Testis (tissue), 3 donors: Measurements from ENCODE around the gene PPP2R5B. TPM values are rescaled to one million over a fixed set of nuclear protein-coding genes. Genes with fewer than 3 reads are reported as not detected.

Experiments used
- DNase-seq: peaks from one replicate; pipeline ENCODE4 v3.0.0-alpha.2; 2019
- H3K27ac ChIP-seq, 2 donors: fragments of 200-600 bp; sonication (generic); one replicate each; pipeline ENCODE4 v1.5.1; 2019
- H3K27me3 ChIP-seq: fragments of 200-600 bp; sonication (generic); one replicate; pipeline ENCODE4 v1.5.1; 2019
- H3K36me3 ChIP-seq: fragments of 200-600 bp; sonication (generic); one replicate; pipeline ENCODE4 v1.5.1; 2017; ENCODE audit warnings: low read depth; ENCODE audit errors: missing control alignments
- H3K4me1 ChIP-seq: fragments of 200-600 bp; sonication (generic); one replicate; pipeline ENCODE4 v1.5.1; 2019
- H3K4me3 ChIP-seq, 2 donors: fragments of 200-600 bp; sonication (generic); one replicate each; pipeline ENCODE4 v1.5.1; 2017 to 2019
- H3K9me3 ChIP-seq: fragments of 200-600 bp; sonication (generic); one replicate; pipeline ENCODE4 v1.5.1; 2017
- POLR2A ChIP-seq: fragments of 450-650 bp; IDR thresholded peaks from one replicate; pipeline ENCODE4 v1.6.1; 2017; ENCODE audit warnings: antibody characterized with exemption, mild to moderate bottlenecking, moderate library complexity
- WGBS, 2 donors: methylation state at CpG; one replicate each; pipeline ENCODE4 v1.1.5; 2018; 5-methylcytosine and 5-hydroxymethylcytosine counted together
- intact Hi-C: fragments of 100-400 bp; cut with DNase I; formaldehyde crosslinking; loops from one replicate; pipeline ENCODE4 v1.15.1; 2023; ENCODE audit warnings: low total_unique reads
- polyA plus RNA-seq: library from polyadenylated mRNA; stranded (reverse); fragments of 350-450 nt; fragmentation: Illumina TruSeq; extraction: RNeasy Lipid Tissue Mini Kit (QIAGEN cat#74804); gene quantifications from one replicate; pipeline ENCODE4 v1.2.3, GENCODE V29; 2014; ENCODE audit warnings: low read depth, low replicate concordance; ENCODE audit not compliant: insufficient read depth
- total RNA-seq, 2 donors: library from RNA; depleted of rRNA; stranded (reverse); fragments of >200 nt; gene quantifications; one replicate each; pipeline ENCODE4 v1.2.3, GENCODE V29; 2016
- TF ChIP-seq, protein P1 (sequence below), 3 experiments: fragments of 450-650 bp in 2 of 3; fragments of 200-600 bp in 1 of 3; sonication (generic) in 1 of 3; IDR thresholded peaks; one replicate each; pipeline ENCODE4 v1.5.1; 2016 to 2019; ENCODE audit warnings: antibody characterized with exemption in 3 of 3, mild to moderate bottlenecking in 2 of 3, moderate library complexity in 1 of 3

PPP2R5B gene
- total and polyA plus RNA-seq, 3 donors from 2014 or later: 9.9 to 26.2 (median 19.4) TPM

DNA sequence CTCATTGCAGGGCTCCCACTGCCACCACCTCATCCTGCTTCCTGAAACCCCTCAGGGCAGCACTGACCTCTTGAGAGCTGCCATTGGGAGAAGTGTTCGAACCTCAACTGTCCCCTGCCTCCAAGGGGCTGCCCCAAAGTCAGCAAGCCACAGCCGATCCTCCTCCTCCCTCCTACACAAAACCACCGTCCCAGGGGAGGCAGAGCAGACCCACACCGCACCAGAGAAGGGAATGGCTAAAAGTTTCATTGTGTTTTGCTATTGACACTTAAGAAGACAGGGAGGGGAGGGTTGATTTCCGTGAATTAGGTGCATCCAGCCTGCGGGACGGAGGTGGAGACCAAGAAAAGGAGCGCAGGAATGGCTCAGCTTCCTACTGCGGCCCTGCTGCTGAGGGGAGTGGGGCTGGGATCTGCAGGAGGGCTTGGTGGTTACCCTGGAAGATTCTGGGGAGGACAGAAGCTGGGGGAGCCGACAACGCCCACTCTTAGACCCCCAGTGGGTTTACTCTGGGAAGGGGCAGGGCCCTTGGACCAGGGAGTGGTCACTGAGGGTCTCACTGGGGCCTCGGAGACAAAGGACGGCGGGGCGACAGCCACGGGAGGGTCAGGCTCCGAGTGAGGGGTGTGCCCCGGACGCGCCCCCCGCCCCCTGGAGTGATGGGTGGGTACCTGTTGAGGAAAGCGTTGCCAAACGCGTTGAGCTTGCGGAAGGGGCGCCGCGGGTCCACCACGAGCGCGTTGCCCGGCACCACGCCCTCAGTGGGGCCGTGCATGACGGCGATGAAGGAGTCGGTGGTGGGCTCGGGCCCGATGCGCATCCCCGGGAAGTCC lies 46.9 kb upstream of the PPP2R5B start:
- TF ChIP-seq POLR2A: no peak
- TF ChIP-seq, protein P1, sequence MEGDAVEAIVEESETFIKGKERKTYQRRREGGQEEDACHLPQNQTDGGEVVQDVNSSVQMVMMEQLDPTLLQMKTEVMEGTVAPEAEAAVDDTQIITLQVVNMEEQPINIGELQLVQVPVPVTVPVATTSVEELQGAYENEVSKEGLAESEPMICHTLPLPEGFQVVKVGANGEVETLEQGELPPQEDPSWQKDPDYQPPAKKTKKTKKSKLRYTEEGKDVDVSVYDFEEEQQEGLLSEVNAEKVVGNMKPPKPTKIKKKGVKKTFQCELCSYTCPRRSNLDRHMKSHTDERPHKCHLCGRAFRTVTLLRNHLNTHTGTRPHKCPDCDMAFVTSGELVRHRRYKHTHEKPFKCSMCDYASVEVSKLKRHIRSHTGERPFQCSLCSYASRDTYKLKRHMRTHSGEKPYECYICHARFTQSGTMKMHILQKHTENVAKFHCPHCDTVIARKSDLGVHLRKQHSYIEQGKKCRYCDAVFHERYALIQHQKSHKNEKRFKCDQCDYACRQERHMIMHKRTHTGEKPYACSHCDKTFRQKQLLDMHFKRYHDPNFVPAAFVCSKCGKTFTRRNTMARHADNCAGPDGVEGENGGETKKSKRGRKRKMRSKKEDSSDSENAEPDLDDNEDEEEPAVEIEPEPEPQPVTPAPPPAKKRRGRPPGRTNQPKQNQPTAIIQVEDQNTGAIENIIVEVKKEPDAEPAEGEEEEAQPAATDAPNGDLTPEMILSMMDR (IDR thresholded peaks at IDR 0.05): no peak
- 0 to 1% methylated on average over 16 to 32 of the region's 41 CpGs for WGBS, 2 donors
- Histone ChIP-seq H3K27ac (peak overlapping the region; percentile 64 to 75), H3K36me3 (no peaks in the 10 kb centered on the region), H3K9me3 (no peaks in the 10 kb centered on the region), H3K4me3 (peak overlapping the region; percentile 84 to 91), H3K27me3 (no peaks in the 10 kb centered on the region), H3K4me1 (peaks cover 43% of the 10 kb centered on the region)
- no peak for DNase-seq
- intact Hi-C loops: no loop called here

DNA sequence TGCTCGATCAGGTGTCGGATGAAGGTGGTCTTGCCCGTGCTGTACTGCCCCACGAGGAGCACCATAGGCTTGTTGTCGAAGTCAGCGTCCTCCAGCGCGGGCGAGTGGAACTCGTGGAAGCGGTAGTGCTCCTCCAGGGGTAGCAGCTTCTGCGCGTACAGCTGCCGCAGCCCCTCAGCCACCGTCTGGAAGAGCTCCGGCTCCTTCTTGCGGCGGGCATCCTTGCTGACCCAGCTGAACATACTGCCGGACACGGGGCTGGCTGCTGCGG lies 46.3 kb upstream of the PPP2R5B start:
- 0% methylated on average over 11 to 21 of the region's 21 CpGs for WGBS, 2 donors
- intact Hi-C loops: no loop called here
- H3K4me1 ChIP-seq: peaks cover 43% of the 10 kb centered on the region
- no peaks in the 10 kb centered on the region for H3K27me3 ChIP-seq
- H3K9me3 ChIP-seq: no peaks in the 10 kb centered on the region
- peak overlapping the region; percentile 84 to 91 for H3K4me3 ChIP-seq
- no peak for TF ChIP-seq POLR2A
- TF ChIP-seq, protein P1 (IDR thresholded peaks at IDR 0.05): no peak
- peak overlapping the region; percentile 64 to 75 for H3K27ac ChIP-seq
- H3K36me3 ChIP-seq: no peaks in the 10 kb centered on the region
- DNase-seq: no peak

DNA sequence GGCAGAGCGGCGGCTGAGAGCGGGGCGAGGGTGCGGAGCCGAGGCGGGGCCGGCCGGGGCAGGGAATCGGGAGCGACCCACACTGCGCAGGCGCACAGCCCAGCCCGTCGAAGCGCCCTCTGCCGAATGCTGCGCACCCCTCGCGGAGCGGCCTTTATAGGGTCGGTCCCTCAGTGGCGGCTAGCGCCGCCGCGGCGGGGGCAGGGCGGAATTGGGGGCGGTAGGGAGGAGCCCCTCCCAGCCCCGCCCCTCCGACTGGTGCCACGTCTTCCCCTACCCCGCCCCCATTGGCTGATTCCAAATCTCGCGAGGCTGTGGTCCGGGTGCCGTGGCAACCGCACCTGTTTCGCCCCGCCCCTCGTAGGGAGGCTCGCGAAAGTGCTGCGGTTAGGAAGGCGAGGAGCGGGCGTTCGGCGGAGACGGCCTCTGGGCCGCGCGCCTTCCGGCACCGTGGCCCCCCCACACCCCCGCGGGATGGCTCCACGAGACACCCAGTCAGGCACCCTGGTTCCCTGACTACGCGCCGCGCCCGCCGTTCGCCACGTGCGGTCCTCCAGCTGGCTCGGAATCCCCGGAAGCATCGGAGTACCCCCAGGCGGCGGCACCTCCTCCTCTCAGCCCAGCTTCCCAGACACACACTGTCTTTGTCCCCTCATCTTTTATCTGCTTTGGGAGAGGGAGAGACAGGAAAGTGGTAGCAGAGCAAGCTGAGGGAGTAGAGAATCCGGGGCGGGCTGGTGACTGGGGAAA lies 45.8 kb upstream of the PPP2R5B start, which contains the start of gene EHD1:
Gene EHD1 (minus strand): TSS at position 128 of the 750 bp plus-strand sequence. CDS start 157 bp downstream, outside the sequence.
- DNase-seq: peak; percentile 99
- intact Hi-C loops: no loop called here
- Histone ChIP-seq H3K27ac (peak within 1 kb of the TSS; percentile 77 to 87), H3K4me3 (peak within 1 kb of the TSS; percentile 84 to 91), H3K9me3 (no peaks in the 10 kb centered on the region), H3K27me3 (no peaks in the 10 kb centered on the region), H3K4me1 (peaks cover 43% of the 10 kb centered on the region), H3K36me3 (no peaks in the 10 kb centered on the region)
- TF ChIP-seq, protein P1 (IDR thresholded peaks at IDR 0.05): peak in 1 of 3 experiments; percentile 36
- peak; percentile 99 for TF ChIP-seq POLR2A
- WGBS, 2 donors: 0 to 1% methylated on average over 26 to 66 of the region's 75 CpGs

DNA sequence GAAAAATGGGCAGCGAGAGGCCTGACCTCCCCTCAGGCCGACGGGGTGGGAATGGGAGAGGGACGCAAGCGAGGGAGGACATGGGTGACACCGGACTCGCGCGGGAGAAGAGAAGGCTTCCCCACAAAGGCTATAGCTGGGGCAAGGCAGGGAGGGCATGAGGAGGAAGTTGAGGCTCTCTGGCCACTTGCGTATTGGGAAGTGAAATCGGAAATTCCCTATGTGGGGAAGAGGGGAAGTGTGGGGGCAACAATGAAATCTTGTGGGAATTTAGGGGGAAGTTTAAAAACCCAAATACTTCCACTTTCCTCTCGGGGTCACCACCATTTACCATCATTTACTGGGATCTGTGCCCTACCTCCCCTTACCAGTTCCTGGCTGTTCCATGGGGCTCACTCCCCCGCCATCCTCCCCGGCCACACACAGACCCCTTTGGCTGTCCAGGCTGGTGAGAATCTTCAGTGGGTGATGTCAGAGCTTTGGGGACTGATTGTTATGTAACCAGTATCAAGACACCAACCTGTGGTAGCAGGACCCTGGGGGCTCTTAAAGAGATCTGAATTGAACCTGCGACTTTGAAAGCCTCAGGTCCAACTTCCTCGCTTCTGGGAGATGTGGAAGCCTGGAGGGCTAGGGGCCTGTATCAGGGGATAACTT lies 45.1 kb upstream of the PPP2R5B start:
- 14 to 23% methylated on average over 16 of the region's 16 CpGs for WGBS, 2 donors
- peak; percentile 44 for DNase-seq
- Histone ChIP-seq H3K9me3 (no peaks in the 10 kb centered on the region), H3K4me1 (peaks cover 43% of the 10 kb centered on the region), H3K27me3 (no peaks in the 10 kb centered on the region), H3K36me3 (no peaks in the 10 kb centered on the region), H3K4me3 (peak overlapping the region; percentile 84 to 91), H3K27ac (peak overlapping the region; percentile 77 to 87)
- intact Hi-C loops: no loop called here
- TF ChIP-seq, protein P1 (IDR thresholded peaks at IDR 0.05): no peak
